Measurements from ENCODE around the gene STIL.

STIL gene

GRCh38 chr1:47224676-47225399 is 89.1 kb downstream of the STIL start:
- H3K4me1 ChIP-seq (ENCODE audit: control insufficient read depth, insufficient read depth, low read length), result peaks cover 15% of the 10 kb centered on the region
- H3K9ac ChIP-seq (ENCODE audit: low read depth, low read length), result no peak overlapping the region
- no peaks in the 10 kb centered on the region for H3K36me3 ChIP-seq (ENCODE audit: control insufficient read depth, insufficient read depth, low read length)
- H3K9me3 ChIP-seq (ENCODE audit: control insufficient read depth, insufficient read depth, low read length), result no peaks in the 10 kb centered on the region
- peaks cover 97% of the 10 kb centered on the region for H3K27me3 ChIP-seq (ENCODE audit: control insufficient read depth, insufficient read depth, low read length)
- peak overlapping the region; percentile 39 for H3K4me3 ChIP-seq (ENCODE audit: low read depth, low read length)

DNA sequence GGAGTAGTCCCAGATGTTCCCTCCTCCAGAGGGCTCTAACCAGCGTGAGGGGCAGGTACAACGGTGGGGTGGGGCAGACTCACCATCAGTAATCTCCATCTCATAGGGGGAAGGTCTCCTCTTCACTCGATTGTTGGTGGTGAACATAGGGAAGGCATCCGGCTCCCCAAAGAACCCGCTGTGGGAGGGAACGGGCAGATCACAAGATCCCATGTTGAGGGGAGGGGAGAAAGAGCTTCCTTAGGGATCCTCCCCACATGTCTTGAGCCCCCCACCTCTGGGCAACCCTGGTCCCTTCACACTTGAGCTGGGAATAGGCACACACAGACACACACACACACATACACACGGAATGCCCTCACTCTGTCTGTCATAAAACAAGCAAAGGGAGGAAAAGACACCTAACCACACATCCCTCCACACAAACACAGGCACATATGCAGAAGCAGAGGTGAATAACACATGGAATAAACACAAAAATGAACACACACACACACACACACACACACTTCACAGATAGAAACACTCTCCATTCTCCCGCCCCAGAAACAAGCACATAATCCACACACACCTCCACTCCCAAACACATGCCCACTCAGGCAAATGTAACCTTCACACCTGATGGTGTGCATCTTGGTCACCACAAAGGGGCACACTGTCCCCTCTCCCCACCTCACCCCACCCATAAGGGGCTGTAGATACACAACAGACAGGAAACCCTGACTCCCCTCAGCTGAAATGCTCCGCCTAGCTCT is 89.8 kb downstream of the STIL start:
- no peaks in the 10 kb centered on the region for H3K9me3 ChIP-seq (ENCODE audit: control insufficient read depth, insufficient read depth, low read length)
- H3K9ac ChIP-seq (ENCODE audit: low read depth, low read length), result no peak overlapping the region
- peak overlapping the region; percentile 39 for H3K4me3 ChIP-seq (ENCODE audit: low read depth, low read length)
- peaks cover 94% of the 10 kb centered on the region for H3K27me3 ChIP-seq (ENCODE audit: control insufficient read depth, insufficient read depth, low read length)
- H3K4me1 ChIP-seq (ENCODE audit: control insufficient read depth, insufficient read depth, low read length), result peaks cover 12% of the 10 kb centered on the region
- no peaks in the 10 kb centered on the region for H3K36me3 ChIP-seq (ENCODE audit: control insufficient read depth, insufficient read depth, low read length)

GRCh38 chr1:47223174-47223920 is 90.6 kb downstream of the STIL start:
- Histone ChIP-seq H3K9ac (ENCODE audit: low read depth, low read length) (no peak overlapping the region), H3K27me3 (ENCODE audit: control insufficient read depth, insufficient read depth, low read length) (peaks cover 94% of the 10 kb centered on the region), H3K4me1 (ENCODE audit: control insufficient read depth, insufficient read depth, low read length) (peaks cover 7% of the 10 kb centered on the region), H3K36me3 (ENCODE audit: control insufficient read depth, insufficient read depth, low read length) (no peaks in the 10 kb centered on the region), H3K9me3 (ENCODE audit: control insufficient read depth, insufficient read depth, low read length) (no peaks in the 10 kb centered on the region), H3K4me3 (ENCODE audit: low read depth, low read length) (peak overlapping the region; percentile 39)

DNA sequence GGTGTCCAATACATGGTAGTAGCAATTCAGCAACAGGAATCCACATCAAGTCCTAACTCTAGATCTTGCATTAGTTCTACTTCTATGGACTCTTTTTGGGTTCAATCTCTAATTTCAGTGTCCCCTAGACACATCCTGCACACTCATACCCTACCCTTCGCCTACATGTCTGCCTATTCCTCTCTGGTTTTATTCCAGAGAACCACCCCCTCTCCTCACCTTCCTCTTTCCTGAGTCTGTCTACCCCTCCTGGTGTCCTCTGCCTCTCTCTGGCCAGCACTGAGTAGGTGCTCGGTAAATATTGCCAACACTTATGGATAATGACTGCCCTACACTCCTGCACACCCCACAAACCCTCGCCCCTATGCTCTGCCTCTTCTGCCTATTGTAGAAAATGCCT is 91.5 kb downstream of the STIL start:
- H3K27me3 ChIP-seq (ENCODE audit: control insufficient read depth, insufficient read depth, low read length), result peaks cover 94% of the 10 kb centered on the region
- H3K9me3 ChIP-seq (ENCODE audit: control insufficient read depth, insufficient read depth, low read length), result no peaks in the 10 kb centered on the region
- H3K4me3 ChIP-seq (ENCODE audit: low read depth, low read length), result no peak overlapping the region

DNA sequence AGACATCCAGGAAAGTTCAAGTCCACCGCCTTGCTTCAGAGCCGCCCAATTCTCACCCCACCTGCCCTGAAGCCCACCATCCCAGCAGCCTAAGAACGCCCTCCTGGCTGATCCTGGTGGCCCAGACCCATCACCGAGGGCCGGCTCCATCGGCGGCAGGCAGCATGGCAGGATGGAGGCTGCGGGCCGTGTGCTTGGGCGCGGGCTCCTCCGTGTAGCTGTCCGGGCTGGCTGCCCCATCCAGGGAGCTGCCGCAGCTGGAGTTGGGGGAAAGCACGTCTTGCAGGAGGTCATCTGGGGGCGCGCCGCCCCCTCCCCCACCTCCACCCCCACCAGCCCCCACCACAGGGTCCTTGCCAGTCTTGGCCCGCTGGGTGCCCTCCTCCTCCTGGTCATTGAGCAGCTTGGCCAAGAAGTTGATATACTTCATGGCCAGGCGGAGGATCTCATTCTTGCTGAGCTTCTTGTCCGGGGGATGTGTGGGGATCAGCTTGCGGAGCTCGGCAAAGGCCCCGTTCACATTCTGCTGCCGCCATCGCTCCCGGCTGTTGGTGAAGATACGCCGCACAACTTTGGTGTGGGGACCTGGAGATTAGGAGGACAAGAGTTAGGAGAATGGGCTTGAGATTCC is 94.2 kb downstream of the STIL start:
- Histone ChIP-seq H3K9me3 (ENCODE audit: control insufficient read depth, insufficient read depth, low read length) (no peaks in the 10 kb centered on the region), H3K4me1 (ENCODE audit: control insufficient read depth, insufficient read depth, low read length) (peaks cover 7% of the 10 kb centered on the region), H3K4me3 (ENCODE audit: low read depth, low read length) (no peak overlapping the region), H3K36me3 (ENCODE audit: control insufficient read depth, insufficient read depth, low read length) (no peaks in the 10 kb centered on the region), H3K9ac (ENCODE audit: low read depth, low read length) (no peak overlapping the region), H3K27me3 (ENCODE audit: control insufficient read depth, insufficient read depth, low read length) (peaks cover 90% of the 10 kb centered on the region)

More for the DNA sequence above, 91.5 kb downstream of the STIL start:
- H3K36me3 ChIP-seq (ENCODE audit: control insufficient read depth, insufficient read depth, low read length), result no peaks in the 10 kb centered on the region
- no peak overlapping the region for H3K9ac ChIP-seq (ENCODE audit: low read depth, low read length)
- peaks cover 7% of the 10 kb centered on the region for H3K4me1 ChIP-seq (ENCODE audit: control insufficient read depth, insufficient read depth, low read length)

DNA sequence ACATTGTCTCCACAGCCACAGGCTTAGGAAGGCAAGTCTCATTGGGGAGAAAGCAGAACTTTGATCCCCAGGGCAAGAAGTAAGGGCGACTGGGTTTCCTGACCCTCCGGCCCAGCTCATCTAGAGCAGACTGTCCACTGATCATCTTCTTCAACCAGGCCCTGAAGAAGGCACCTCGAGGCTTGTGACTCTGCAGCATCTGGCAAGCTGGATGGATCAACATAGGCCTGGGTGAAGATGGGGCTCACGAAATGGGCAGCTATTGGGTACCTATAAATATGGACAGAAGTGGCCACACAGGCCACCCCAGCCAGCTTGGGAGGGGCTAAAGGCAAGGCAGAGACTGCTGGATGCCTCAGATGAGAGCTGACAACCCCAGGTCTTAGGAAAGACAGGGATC is 94.9 kb downstream of the STIL start:
- Histone ChIP-seq H3K9me3 (ENCODE audit: control insufficient read depth, insufficient read depth, low read length) (no peaks in the 10 kb centered on the region), H3K36me3 (ENCODE audit: control insufficient read depth, insufficient read depth, low read length) (no peaks in the 10 kb centered on the region), H3K9ac (ENCODE audit: low read depth, low read length) (no peak overlapping the region), H3K27me3 (ENCODE audit: control insufficient read depth, insufficient read depth, low read length) (peaks cover 90% of the 10 kb centered on the region), H3K4me3 (ENCODE audit: low read depth, low read length) (no peak overlapping the region), H3K4me1 (ENCODE audit: control insufficient read depth, insufficient read depth, low read length) (peaks cover 2% of the 10 kb centered on the region)

GRCh38 chr1:47216278-47217059 is 97.5 kb downstream of the STIL start:
- Histone ChIP-seq H3K36me3 (ENCODE audit: control insufficient read depth, insufficient read depth, low read length) (no peaks in the 10 kb centered on the region), H3K4me3 (ENCODE audit: low read depth, low read length) (no peak overlapping the region), H3K4me1 (ENCODE audit: control insufficient read depth, insufficient read depth, low read length) (no peaks in the 10 kb centered on the region), H3K9ac (ENCODE audit: low read depth, low read length) (no peak overlapping the region), H3K27me3 (ENCODE audit: control insufficient read depth, insufficient read depth, low read length) (peaks cover 83% of the 10 kb centered on the region), H3K9me3 (ENCODE audit: control insufficient read depth, insufficient read depth, low read length) (no peaks in the 10 kb centered on the region)

DNA sequence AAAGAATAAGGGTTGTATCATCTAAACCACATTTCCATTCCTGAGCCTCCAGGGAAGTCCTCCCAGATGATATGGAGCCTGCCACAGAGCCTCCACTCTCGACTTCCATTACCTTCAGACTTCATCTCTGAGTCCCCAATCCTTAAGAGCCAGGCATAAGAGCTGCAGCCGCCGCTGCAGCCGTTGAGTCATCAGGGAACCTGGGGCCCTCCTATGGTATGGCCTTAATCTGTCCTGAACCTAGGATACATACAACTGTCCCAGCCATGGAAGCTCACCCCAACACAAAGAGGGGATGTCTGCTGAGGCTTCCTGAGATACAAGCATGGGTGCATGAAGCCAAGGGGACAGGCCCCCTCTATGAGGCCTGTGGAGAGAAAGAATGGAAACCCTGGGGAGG is 98.2 kb downstream of the STIL start:
- H3K36me3 ChIP-seq (ENCODE audit: control insufficient read depth, insufficient read depth, low read length), result no peaks in the 10 kb centered on the region
- no peak overlapping the region for H3K4me3 ChIP-seq (ENCODE audit: low read depth, low read length)
- H3K9me3 ChIP-seq (ENCODE audit: control insufficient read depth, insufficient read depth, low read length), result no peaks in the 10 kb centered on the region
- peaks cover 81% of the 10 kb centered on the region for H3K27me3 ChIP-seq (ENCODE audit: control insufficient read depth, insufficient read depth, low read length)
- H3K9ac ChIP-seq (ENCODE audit: low read depth, low read length), result no peak overlapping the region
- no peaks in the 10 kb centered on the region for H3K4me1 ChIP-seq (ENCODE audit: control insufficient read depth, insufficient read depth, low read length)

GRCh38 chr1:47214549-47214948 is 99.4 kb downstream of the STIL start:
- Histone ChIP-seq H3K4me1 (ENCODE audit: control insufficient read depth, insufficient read depth, low read length) (no peaks in the 10 kb centered on the region), H3K27me3 (ENCODE audit: control insufficient read depth, insufficient read depth, low read length) (peaks cover 83% of the 10 kb centered on the region), H3K9ac (ENCODE audit: low read depth, low read length) (no peak overlapping the region), H3K9me3 (ENCODE audit: control insufficient read depth, insufficient read depth, low read length) (no peaks in the 10 kb centered on the region), H3K36me3 (ENCODE audit: control insufficient read depth, insufficient read depth, low read length) (no peaks in the 10 kb centered on the region), H3K4me3 (ENCODE audit: low read depth, low read length) (no peak overlapping the region)

DNA sequence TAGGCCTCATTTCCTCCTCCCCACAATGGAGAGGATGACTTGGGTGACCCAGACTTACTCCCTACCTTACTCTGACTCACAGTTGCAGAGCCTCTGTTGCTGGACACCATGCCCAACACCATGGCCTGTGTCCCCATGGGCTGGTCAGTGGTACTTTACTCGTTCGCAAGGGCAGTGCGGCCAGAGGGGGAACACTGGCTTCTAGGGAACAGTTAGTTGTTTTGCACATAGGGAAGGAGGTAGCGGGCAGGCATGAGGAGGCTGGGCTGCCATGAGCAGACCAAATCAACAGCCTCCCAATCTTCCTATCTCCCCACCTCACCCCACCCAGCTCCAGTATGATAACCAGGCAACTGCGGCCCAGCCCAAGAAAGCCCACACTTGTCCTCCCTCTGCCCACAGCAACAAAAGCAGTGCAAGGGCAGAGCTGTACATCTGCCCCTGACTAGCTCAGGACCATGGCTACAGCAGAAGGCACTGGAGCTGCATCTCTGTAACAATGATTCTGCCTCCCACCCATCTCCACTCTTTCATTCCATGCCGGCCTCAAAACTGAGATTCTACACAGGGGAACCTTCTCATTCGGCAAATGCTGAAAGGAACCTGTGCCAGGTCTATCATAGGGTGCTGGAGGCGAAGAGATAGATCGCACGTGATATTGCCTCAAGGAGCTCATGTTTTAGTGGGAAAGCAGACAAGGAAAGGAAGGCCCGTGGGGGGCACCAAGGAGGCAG is 100.5 kb downstream of the STIL start:
- no peak overlapping the region for H3K4me3 ChIP-seq (ENCODE audit: low read depth, low read length)
- no peaks in the 10 kb centered on the region for H3K9me3 ChIP-seq (ENCODE audit: control insufficient read depth, insufficient read depth, low read length)
- peaks cover 83% of the 10 kb centered on the region for H3K27me3 ChIP-seq (ENCODE audit: control insufficient read depth, insufficient read depth, low read length)
- no peaks in the 10 kb centered on the region for H3K36me3 ChIP-seq (ENCODE audit: control insufficient read depth, insufficient read depth, low read length)
- H3K9ac ChIP-seq (ENCODE audit: low read depth, low read length), result no peak overlapping the region
- H3K4me1 ChIP-seq (ENCODE audit: control insufficient read depth, insufficient read depth, low read length), result peaks cover 5% of the 10 kb centered on the region

Measured in iPS-15b (cell line).